CD4-positive, alpha-beta T cell (primary cell): ENCODE measurements around the gene FAM83E. TPM values are rescaled to one million over a fixed set of nuclear protein-coding genes. Genes with fewer than 3 reads are reported as not detected.
A peak's percentile ranks its signal among the peaks of the same experiment; 100 is the strongest.

Source experiments
- ATAC-seq: fragments of 200-7000 bp; cut with Tn5 transposase; one replicate; pipeline ENCODE4 v1.10.0; 2022; ENCODE audit warnings: mild to moderate bottlenecking; ENCODE audit not compliant: poor library complexity
- CTCF ChIA-PET: fragments of 350-600 bp; sonication (Branson Sonifier 250); formaldehyde crosslinking; loops from one replicate; lab custom pipeline; 2021; ENCODE audit warnings: antibody characterized with exemption, inconsistent platforms; lab: Charles Lee
- POLR2A ChIA-PET: fragments of 350-600 bp; sonication (Branson Sonifier 250); formaldehyde crosslinking; loops from one replicate; lab custom pipeline; 2021; ENCODE audit warnings: antibody characterized with exemption, inconsistent platforms; lab: Charles Lee
- DNase-seq, 14 experiments: peaks; one replicate each; pipeline ENCODE4 v3.0.0-alpha.2; 2013 to 2020; ENCODE audit warnings: mixed read lengths in 2 of 14
- H3K27ac ChIP-seq, 2 donors: one replicate each; pipeline versions ENCODE4 v1.5.1 to v1.7.0; 2013; ENCODE audit warnings: low read length in 2 of 2, low read depth in 1 of 2, mild to moderate bottlenecking in 1 of 2
- H3K27me3 ChIP-seq, 2 experiments: 1 replicate in 1 of 2; 2 replicates in 1 of 2; pipeline versions ENCODE4 v1.6.1 to v1.7.0; 2013; ENCODE audit warnings: low read length in 2 of 2, control low read depth in 1 of 2, mild to moderate bottlenecking in 1 of 2, moderate library complexity in 1 of 2; ENCODE audit not compliant: insufficient read depth in 2 of 2, control insufficient read depth in 1 of 2
- H3K36me3 ChIP-seq: one replicate; pipeline ENCODE4 v1.6.1; 2013; ENCODE audit warnings: low read length, control low read depth; ENCODE audit not compliant: insufficient read depth
- H3K4me1 ChIP-seq: one replicate; pipeline ENCODE4 v1.6.1; 2013; ENCODE audit warnings: low read length, control low read depth; ENCODE audit not compliant: insufficient read depth
- H3K4me3 ChIP-seq: one replicate; pipeline ENCODE4 v1.5.1; 2013; ENCODE audit warnings: mild to moderate bottlenecking, low read length, moderate library complexity
- H3K9me3 ChIP-seq, 2 experiments: 1 replicate in 1 of 2; 2 replicates in 1 of 2; pipeline versions ENCODE4 v1.6.1 to v1.7.0; 2013; ENCODE audit warnings: low read length in 2 of 2, mild to moderate bottlenecking in 2 of 2, control low read depth in 1 of 2, moderate library complexity in 1 of 2; ENCODE audit not compliant: control insufficient read depth in 1 of 2, insufficient read depth in 1 of 2
- H3K27ac Mint-ChIP-seq: one replicate; pipeline ENCODE4 v1.8.0; 2020; ENCODE audit warnings: mixed read lengths
- H3K27me3 Mint-ChIP-seq: one replicate; pipeline ENCODE4 v1.8.0; 2021; ENCODE audit warnings: mixed read lengths
- H3K36me3 Mint-ChIP-seq: one replicate; pipeline ENCODE4 v1.8.0; 2021; ENCODE audit warnings: low read depth, mixed read lengths
- H3K4me1 Mint-ChIP-seq: one replicate; pipeline ENCODE4 v1.8.0; 2021; ENCODE audit warnings: low read depth, mixed read lengths
- H3K4me3 Mint-ChIP-seq: one replicate; pipeline ENCODE4 v1.8.0; 2020; ENCODE audit warnings: mild to moderate bottlenecking, mixed read lengths
- H3K9me3 Mint-ChIP-seq: one replicate; pipeline ENCODE4 v1.8.0; 2020; ENCODE audit warnings: mixed read lengths
- CTCF ChIP-seq: fragments of 200-600 bp; IDR thresholded peaks from one replicate; pipeline ENCODE4 v1.8.0; 2022; ENCODE audit warnings: antibody characterized with exemption, mild to moderate bottlenecking
- intact Hi-C, 2 experiments: fragments of 100-400 bp; cut with DNase I in 1 of 2; cut with micrococcal nuclease in 1 of 2; formaldehyde crosslinking; loops; one replicate each; pipeline versions ENCODE4 v1.15.1 to v1.9.0; 2023 to 2025; cut with DNase I, micrococcal nuclease
- total RNA-seq, 174 experiments: library from RNA in 2 of 174; stranded (reverse) in 2 of 174; gene quantifications; one replicate each; pipeline ENCODE4 v1.2.3 and lab custom pipeline; 2021 to 2026

FAM83E gene
- total RNA-seq, 2 experiments from 2014 or later, result 1.6 to 2.6 TPM

GRCh38 chr19:48591021-48591420 lies 23.9 kb downstream of the FAM83E start:
- Histone ChIP-seq H3K4me1 (peaks cover 25% of the 10 kb centered on the region), H3K9me3 (no peaks in the 10 kb centered on the region), H3K4me3 (no peak overlapping the region), H3K27me3 (no peaks in the 10 kb centered on the region), H3K36me3 (no peaks in the 10 kb centered on the region), H3K27ac (no peak overlapping the region)
- Mint-ChIP-seq H3K9me3 (no peaks in the 10 kb centered on the region), H3K36me3 (no peaks in the 10 kb centered on the region), H3K4me3 (peak overlapping the region; percentile 38), H3K27me3 (no peaks in the 10 kb centered on the region), H3K27ac (no peak overlapping the region), H3K4me1 (peaks cover 15% of the 10 kb centered on the region)
- no peak for TF ChIP-seq CTCF
- ChIA-PET POLR2A (no interaction called here), CTCF (interaction anchor here (0.9 to 1.4 kb wide), 2 partner anchors 18 to 85 kb away, joined by 3 read pairs; no protein-coding TSS in a partner anchor)
- ATAC-seq (no peak), DNase-seq (no peak)
- intact Hi-C loops, result no loop called here

DNA sequence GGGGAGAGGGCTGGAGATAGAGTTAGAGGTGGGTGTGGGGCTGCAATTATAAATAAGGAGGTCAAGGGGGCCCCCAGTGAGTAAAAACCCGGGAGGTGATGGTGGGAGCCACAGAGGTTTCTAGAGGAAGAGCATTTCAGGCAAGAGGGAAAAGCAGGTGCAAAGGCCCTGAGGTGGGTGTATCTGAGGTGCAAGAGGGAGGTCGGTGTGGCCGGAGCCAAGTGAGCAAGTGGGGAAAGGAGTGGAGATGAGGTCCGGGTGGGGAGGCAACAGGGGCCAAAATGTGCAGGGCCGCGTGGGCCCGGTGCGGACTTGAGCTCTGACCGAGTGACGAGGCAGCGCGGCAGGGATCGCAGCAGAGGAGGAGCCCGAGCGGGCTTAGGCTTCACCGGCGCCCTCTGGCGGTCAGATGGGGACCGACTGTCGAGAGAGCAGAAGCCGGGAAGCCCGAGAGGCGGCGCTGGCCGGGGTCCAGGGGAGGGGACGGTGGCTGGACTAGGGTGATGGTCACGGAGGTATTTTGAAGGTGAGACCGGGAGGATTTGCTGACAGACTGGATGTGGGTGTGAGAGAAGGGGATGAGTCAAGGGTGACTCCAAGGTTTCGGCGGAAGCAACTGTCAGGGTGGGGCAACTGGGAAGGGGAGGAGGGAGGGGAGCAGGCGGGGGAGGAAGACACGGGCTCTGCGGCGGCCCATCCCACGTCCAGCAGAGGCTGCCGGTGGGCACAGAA lies 26.0 kb downstream of the FAM83E start:
- H3K4me3 Mint-ChIP-seq, result peak overlapping the region; percentile 78
- no peaks in the 10 kb centered on the region for H3K36me3 Mint-ChIP-seq
- Histone ChIP-seq H3K9me3 (no peaks in the 10 kb centered on the region), H3K4me3 (peak overlapping the region; percentile 54), H3K36me3 (no peaks in the 10 kb centered on the region), H3K4me1 (peaks cover 24% of the 10 kb centered on the region), H3K27ac (peak overlapping the region in 1 of 2 donors; percentile 29), H3K27me3 (no peaks in the 10 kb centered on the region)
- H3K27ac Mint-ChIP-seq, result peak overlapping the region; percentile 12
- DNase-seq, result peak; percentile 79 to 93 (median 86)
- ChIA-PET POLR2A (interaction anchor here (0.6 to 1.7 kb wide), 5 partner anchors 20 to 108 kb away, joined by 3 to 5 read pairs (median 3); partner anchors contain the start of genes DBP and SPHK2), CTCF (interaction anchor here (0.6 to 3.5 kb wide), 10 partner anchors 17 to 100 kb away, joined by 3 to 25 read pairs (median 4); no protein-coding TSS in a partner anchor)
- TF ChIP-seq CTCF, result peak; percentile 93
- peaks cover 5% of the 10 kb centered on the region for H3K27me3 Mint-ChIP-seq
- H3K4me1 Mint-ChIP-seq, result peaks cover 15% of the 10 kb centered on the region
- intact Hi-C loops, result loop anchor here (1.0 to 10.0 kb wide), 6 partner anchors 19 to 324 kb away; no protein-coding TSS in a partner anchor
- no peaks in the 10 kb centered on the region for H3K9me3 Mint-ChIP-seq
- peak; percentile 91 for ATAC-seq

GRCh38 chr19:48587387-48587786 lies 27.5 kb downstream of the FAM83E start:
- Mint-ChIP-seq H3K9me3 (no peaks in the 10 kb centered on the region), H3K27ac (no peak overlapping the region), H3K4me1 (peaks cover 15% of the 10 kb centered on the region), H3K27me3 (peaks cover 5% of the 10 kb centered on the region), H3K36me3 (no peaks in the 10 kb centered on the region), H3K4me3 (no peak overlapping the region)
- POLR2A ChIA-PET, result interaction anchor here (0.5 to 1.7 kb wide), 3 partner anchors 22 to 77 kb away, joined by 3 to 5 read pairs (median 3); no protein-coding TSS in a partner anchor
- no peak for TF ChIP-seq CTCF
- Histone ChIP-seq H3K9me3 (no peaks in the 10 kb centered on the region), H3K4me1 (peaks cover 18% of the 10 kb centered on the region), H3K27me3 (no peaks in the 10 kb centered on the region), H3K4me3 (no peak overlapping the region), H3K27ac (no peak overlapping the region), H3K36me3 (no peaks in the 10 kb centered on the region)
- ATAC-seq, result no peak
- intact Hi-C loops, result loop anchor here in 1 of 2 experiments (10.0 kb wide), 2 partner anchors 273 to 323 kb away; no protein-coding TSS in a partner anchor
- no peak for DNase-seq
- CTCF ChIA-PET, result interaction anchor here (1.2 to 3.5 kb wide), 3 partner anchors 21 to 98 kb away, joined by 3 to 25 read pairs (median 18); no protein-coding TSS in a partner anchor
